ENCODE results near the gene PLET1.
"Not testable (repeated sequence)": the region's sequence is repeated elsewhere in the genome, so short reads cannot be mapped to it uniquely, and the experiment has no call there.

Gene PLET1

DNA sequence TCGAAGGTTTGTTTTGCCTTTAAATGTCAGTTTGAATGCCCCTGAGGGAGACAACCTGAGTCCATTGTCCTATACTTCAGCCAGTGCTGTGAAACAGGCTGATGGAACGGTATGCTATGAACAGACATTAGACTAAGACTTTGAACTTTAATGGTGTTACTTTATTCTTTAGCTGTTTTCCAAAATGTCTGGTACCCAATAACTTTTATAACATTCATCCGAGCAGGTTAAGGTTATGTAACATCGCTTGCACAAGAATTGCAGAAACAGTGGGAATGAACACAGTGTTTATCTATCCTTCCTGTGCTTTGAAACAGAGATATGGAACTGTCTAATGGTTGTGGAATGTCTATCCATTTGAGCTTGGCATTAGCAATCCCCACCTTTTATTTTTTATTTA lies 46.9 kb downstream of the PLET1 start:
- DNase-seq (ENCODE audit: low read depth), result no peak
- H3K4me3 ChIP-seq (ENCODE audit: control insufficient read depth, low read depth, low read length), result no peak overlapping the region
- TF ChIP-seq, protein P1, sequence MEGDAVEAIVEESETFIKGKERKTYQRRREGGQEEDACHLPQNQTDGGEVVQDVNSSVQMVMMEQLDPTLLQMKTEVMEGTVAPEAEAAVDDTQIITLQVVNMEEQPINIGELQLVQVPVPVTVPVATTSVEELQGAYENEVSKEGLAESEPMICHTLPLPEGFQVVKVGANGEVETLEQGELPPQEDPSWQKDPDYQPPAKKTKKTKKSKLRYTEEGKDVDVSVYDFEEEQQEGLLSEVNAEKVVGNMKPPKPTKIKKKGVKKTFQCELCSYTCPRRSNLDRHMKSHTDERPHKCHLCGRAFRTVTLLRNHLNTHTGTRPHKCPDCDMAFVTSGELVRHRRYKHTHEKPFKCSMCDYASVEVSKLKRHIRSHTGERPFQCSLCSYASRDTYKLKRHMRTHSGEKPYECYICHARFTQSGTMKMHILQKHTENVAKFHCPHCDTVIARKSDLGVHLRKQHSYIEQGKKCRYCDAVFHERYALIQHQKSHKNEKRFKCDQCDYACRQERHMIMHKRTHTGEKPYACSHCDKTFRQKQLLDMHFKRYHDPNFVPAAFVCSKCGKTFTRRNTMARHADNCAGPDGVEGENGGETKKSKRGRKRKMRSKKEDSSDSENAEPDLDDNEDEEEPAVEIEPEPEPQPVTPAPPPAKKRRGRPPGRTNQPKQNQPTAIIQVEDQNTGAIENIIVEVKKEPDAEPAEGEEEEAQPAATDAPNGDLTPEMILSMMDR (IDR thresholded peaks at IDR 0.05; ENCODE audit: control insufficient read depth, insufficient read depth, low read depth, low read length, missing control alignments), result no peak

DNA sequence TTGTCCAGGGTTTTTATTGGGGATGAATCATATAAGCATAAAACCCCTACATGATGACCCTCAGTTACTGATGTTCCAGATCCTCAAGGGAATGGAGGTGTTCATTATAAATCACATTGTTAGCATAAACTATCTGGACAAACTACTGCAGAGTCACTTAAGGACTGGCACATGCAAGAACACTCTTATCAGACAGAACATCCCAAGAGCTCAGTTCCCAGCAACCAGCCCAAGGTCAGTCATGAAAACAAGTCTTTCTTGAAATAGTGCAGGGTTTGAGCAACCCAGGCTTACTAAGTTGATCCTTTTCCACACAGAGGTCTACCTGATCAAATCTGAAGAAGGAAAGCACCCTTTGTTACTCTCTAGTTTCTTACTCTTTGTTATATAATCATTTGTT lies 48.0 kb downstream of the PLET1 start:
- no peak for DNase-seq (ENCODE audit: low read depth)
- H3K4me3 ChIP-seq (ENCODE audit: control insufficient read depth, low read depth, low read length), result no peak overlapping the region
- TF ChIP-seq, protein P1 (IDR thresholded peaks at IDR 0.05; ENCODE audit: control insufficient read depth, insufficient read depth, low read depth, low read length, missing control alignments), result no peak

DNA sequence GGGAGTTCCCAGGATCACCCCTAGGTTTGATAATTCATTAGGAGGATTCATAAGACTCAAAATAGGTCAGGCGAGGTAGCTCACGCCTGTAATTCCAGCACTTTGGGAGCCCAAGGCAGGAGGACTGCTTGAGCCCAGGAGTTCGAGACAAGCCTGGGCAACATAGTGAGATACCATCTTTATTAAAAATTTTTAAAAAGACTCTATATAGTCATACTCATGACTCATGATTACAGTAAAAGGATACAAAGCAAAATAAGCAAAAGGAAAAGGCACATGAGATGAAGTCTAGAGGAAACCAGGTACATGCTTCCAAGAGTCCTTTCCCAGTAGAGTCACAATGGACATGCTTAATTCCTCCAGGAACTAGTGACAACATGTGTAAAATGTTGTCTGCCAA lies 48.4 kb downstream of the PLET1 start:
- DNase-seq (ENCODE audit: low read depth), result no peak
- TF ChIP-seq, protein P1 (IDR thresholded peaks at IDR 0.05; ENCODE audit: control insufficient read depth, insufficient read depth, low read depth, low read length, missing control alignments), result no peak
- H3K4me3 ChIP-seq (ENCODE audit: control insufficient read depth, low read depth, low read length), result no peak overlapping the region

DNA sequence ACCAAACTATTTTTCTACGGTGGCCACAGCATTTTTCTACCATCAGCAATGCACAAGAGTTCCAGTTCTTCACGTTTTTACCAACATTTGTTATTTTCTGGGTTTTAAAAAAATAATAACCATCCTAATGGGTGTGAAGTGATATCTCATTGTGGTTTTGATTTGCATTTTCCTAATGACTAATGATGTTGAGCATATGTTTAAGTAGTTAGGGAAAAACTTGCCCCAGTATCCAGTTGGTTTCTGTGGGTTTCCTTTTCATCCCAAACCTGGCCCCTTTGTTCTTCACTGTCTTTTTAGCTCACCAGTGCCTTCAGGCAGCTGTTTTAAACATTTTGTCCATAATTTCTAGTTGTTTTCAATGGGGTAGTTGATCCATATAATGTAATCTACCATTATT lies 49.1 kb downstream of the PLET1 start:
- TF ChIP-seq, protein P1 (IDR thresholded peaks at IDR 0.05; ENCODE audit: control insufficient read depth, insufficient read depth, low read depth, low read length, missing control alignments), result no peak

DNA sequence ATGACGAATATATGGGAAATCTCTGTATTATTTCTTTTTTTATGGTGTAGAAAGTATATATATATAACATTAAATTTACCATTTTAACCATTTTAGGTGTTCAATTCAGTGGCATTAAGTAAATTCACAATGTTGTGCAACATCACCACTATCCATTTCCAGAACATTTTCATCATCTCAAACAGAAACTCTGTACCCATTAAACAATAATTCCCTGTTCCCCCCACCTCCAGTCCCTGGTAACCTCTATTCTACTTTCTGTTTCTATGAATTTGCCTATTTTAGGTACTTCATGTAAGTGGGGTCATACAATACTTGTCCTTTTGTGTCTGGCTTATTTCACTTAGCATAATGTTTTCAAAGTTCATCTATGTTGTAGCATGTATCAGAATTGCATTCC lies 49.8 kb downstream of the PLET1 start:
- no peak for DNase-seq (ENCODE audit: low read depth)
- TF ChIP-seq, protein P1 (IDR thresholded peaks at IDR 0.05; ENCODE audit: control insufficient read depth, insufficient read depth, low read depth, low read length, missing control alignments), result no peak
- no peak overlapping the region for H3K4me3 ChIP-seq (ENCODE audit: control insufficient read depth, low read depth, low read length)

More for the DNA sequence above, 49.1 kb downstream of the PLET1 start:
- no peak overlapping the region for H3K4me3 ChIP-seq (ENCODE audit: control insufficient read depth, low read depth, low read length)
- DNase-seq (ENCODE audit: low read depth), result no peak

DNA sequence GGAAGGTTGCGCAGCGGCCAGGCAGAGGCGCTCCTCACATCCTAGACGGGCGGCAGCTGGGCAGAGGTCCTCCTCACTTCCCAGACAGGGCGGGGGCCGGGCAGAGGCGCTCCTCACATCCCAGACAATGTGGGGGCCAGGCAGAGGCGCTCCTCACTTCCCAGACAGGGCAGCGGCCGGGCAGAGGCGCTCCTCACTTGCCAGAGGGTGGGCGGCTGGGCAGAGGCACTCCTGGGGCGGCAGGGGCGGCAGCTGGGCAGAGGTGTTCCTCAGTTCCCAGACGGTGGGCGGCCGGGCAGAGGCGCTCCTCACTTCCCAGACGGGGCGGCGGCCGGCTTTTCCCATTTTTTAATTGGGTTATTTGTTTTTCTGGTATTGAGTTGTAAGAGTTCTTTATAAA lies 54.6 kb downstream of the PLET1 start:
- TF ChIP-seq, protein P1 (IDR thresholded peaks at IDR 0.05; ENCODE audit: control insufficient read depth, insufficient read depth, low read depth, low read length, missing control alignments), result no peak
- no peak for DNase-seq (ENCODE audit: low read depth)
- no peak overlapping the region for H3K4me3 ChIP-seq (ENCODE audit: control insufficient read depth, low read depth, low read length)

DNA sequence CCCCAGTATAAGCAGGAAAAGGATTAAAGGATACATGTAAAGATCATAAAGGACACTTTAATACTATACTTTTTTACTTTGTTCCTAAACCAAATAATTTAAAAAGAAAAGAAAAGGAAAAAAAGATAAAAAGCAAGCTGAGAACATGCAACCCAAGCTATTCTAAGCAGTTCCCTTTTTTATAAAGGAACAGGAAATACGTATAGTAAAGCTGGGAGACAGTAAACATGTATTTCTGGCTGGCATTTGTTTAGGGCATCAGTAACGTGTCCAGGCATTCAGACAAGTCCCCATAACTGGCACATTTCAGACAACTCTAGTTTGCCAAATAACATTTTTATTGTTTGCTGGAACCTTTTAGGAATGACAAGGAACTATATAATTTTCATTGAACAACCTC lies 60.4 kb downstream of the PLET1 start:
- H3K4me3 ChIP-seq (ENCODE audit: control insufficient read depth, low read depth, low read length), result no peak overlapping the region
- TF ChIP-seq, protein P1 (IDR thresholded peaks at IDR 0.05; ENCODE audit: control insufficient read depth, insufficient read depth, low read depth, low read length, missing control alignments), result no peak
- no peak for DNase-seq (ENCODE audit: low read depth)

DNA sequence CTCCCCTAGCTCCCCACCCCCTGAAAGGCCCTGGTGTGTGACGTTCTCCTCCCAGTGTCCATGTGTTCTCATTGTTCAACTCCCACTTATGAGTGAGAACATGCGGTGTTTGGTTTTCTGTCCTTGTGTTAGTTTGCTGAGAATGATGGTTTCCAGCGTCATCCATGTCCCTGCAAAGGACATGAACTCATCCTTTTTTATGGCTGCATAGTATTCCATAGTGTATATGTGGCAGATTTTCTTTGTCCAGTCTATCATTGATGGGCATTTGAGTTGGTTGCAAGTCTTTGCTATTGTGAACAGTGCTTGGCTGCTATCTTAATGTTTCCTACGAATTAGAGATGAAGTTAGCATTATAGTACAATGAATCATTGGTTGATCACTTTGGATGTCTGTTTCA lies 61.6 kb downstream of the PLET1 start:
- H3K4me3 ChIP-seq (ENCODE audit: control insufficient read depth, low read depth, low read length); DNase-seq (ENCODE audit: low read depth): not testable (repeated sequence)
